ENCODE measurements around the gene LPP.

LPP gene

GRCh38 chr3:188712248-188712924, 558.4 kb downstream of the LPP start:
- no peak overlapping the region for H3K4me3 ChIP-seq (ENCODE audit: low read depth, low read length)
- no peak overlapping the region for H3K27ac ChIP-seq (ENCODE audit: low read depth, low read length)
- H3K4me1 ChIP-seq (ENCODE audit: control insufficient read depth, insufficient read depth, low read length): no peaks in the 10 kb centered on the region
- no peaks in the 10 kb centered on the region for H3K36me3 ChIP-seq (ENCODE audit: control insufficient read depth, insufficient read depth, low read length)
- no peak overlapping the region for H3K9ac ChIP-seq (ENCODE audit: low read depth, low read length)
- H3K27me3 ChIP-seq (ENCODE audit: control insufficient read depth, insufficient read depth, low read length): no peaks in the 10 kb centered on the region
- no peaks in the 10 kb centered on the region for H3K9me3 ChIP-seq (ENCODE audit: control insufficient read depth, insufficient read depth, low read length)

- Histone ChIP-seq H3K27ac (ENCODE audit: low read depth, low read length) (no peak overlapping the region), H3K4me3 (ENCODE audit: low read depth, low read length) (no peak overlapping the region), H3K27me3 (ENCODE audit: control insufficient read depth, insufficient read depth, low read length) (no peaks in the 10 kb centered on the region), H3K9me3 (ENCODE audit: control insufficient read depth, insufficient read depth, low read length) (no peaks in the 10 kb centered on the region), H3K9ac (ENCODE audit: low read depth, low read length) (no peak overlapping the region), H3K36me3 (ENCODE audit: control insufficient read depth, insufficient read depth, low read length) (no peaks in the 10 kb centered on the region), H3K4me1 (ENCODE audit: control insufficient read depth, insufficient read depth, low read length) (no peaks in the 10 kb centered on the region)
Measured at GRCh38 chr3:188712991-188713390, 559.0 kb downstream of the LPP start.

GRCh38 chr3:188719545-188719944, 565.6 kb downstream of the LPP start:
- Histone ChIP-seq H3K4me1 (ENCODE audit: control insufficient read depth, insufficient read depth, low read length) (no peaks in the 10 kb centered on the region), H3K36me3 (ENCODE audit: control insufficient read depth, insufficient read depth, low read length) (no peaks in the 10 kb centered on the region), H3K27me3 (ENCODE audit: control insufficient read depth, insufficient read depth, low read length) (no peaks in the 10 kb centered on the region), H3K9me3 (ENCODE audit: control insufficient read depth, insufficient read depth, low read length) (no peaks in the 10 kb centered on the region), H3K4me3 (ENCODE audit: low read depth, low read length) (no peak overlapping the region), H3K27ac (ENCODE audit: low read depth, low read length) (no peak overlapping the region), H3K9ac (ENCODE audit: low read depth, low read length) (no peak overlapping the region)

DNA sequence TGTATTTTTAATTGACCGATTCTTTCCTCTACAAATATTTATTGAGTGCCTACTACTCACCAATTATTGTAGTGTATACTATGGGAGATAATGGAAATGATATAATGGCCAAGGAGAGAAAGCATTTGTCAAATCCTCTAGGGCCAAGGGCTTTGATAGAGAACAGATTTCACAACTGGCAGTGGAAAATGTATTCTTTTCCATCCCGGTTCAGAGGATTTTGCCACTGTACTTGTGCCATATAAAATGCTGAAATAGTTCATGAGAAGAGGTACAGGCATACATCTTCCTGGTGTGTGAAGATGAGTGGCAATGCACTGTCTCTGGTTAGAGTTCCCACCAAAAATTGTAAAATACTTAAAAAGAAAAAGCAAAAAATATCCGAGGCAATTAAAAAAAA, 566.3 kb downstream of the LPP start:
- H3K27me3 ChIP-seq (ENCODE audit: control insufficient read depth, insufficient read depth, low read length): no peaks in the 10 kb centered on the region
- no peaks in the 10 kb centered on the region for H3K4me1 ChIP-seq (ENCODE audit: control insufficient read depth, insufficient read depth, low read length)
- H3K9ac ChIP-seq (ENCODE audit: low read depth, low read length): no peak overlapping the region
- H3K27ac ChIP-seq (ENCODE audit: low read depth, low read length): no peak overlapping the region
- H3K9me3 ChIP-seq (ENCODE audit: control insufficient read depth, insufficient read depth, low read length): no peaks in the 10 kb centered on the region
- H3K4me3 ChIP-seq (ENCODE audit: low read depth, low read length): no peak overlapping the region
- H3K36me3 ChIP-seq (ENCODE audit: control insufficient read depth, insufficient read depth, low read length): no peaks in the 10 kb centered on the region

DNA sequence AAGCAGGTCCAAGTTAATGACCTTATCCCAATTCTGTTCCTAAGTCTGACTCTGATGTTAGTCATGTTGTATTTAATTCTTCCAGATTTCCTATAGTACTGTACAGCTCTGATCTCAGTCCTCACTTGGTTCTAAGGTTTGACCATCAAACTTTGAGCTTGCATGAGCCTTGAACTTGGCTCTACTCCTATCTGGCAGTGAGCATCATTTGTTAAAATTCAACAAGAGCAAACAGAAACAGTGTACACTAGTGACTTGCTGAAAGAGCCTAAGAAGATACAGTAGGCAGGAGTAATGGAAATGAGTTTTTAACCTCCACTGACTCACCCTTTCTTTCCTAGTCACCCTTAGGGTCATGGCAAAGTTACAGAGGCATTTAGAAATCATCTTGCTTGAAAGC, 566.7 kb downstream of the LPP start:
- no peak overlapping the region for H3K27ac ChIP-seq (ENCODE audit: low read depth, low read length)
- no peaks in the 10 kb centered on the region for H3K27me3 ChIP-seq (ENCODE audit: control insufficient read depth, insufficient read depth, low read length)
- H3K9me3 ChIP-seq (ENCODE audit: control insufficient read depth, insufficient read depth, low read length): no peaks in the 10 kb centered on the region
- H3K4me3 ChIP-seq (ENCODE audit: low read depth, low read length): no peak overlapping the region
- H3K9ac ChIP-seq (ENCODE audit: low read depth, low read length): no peak overlapping the region
- H3K36me3 ChIP-seq (ENCODE audit: control insufficient read depth, insufficient read depth, low read length): no peaks in the 10 kb centered on the region
- no peaks in the 10 kb centered on the region for H3K4me1 ChIP-seq (ENCODE audit: control insufficient read depth, insufficient read depth, low read length)

DNA sequence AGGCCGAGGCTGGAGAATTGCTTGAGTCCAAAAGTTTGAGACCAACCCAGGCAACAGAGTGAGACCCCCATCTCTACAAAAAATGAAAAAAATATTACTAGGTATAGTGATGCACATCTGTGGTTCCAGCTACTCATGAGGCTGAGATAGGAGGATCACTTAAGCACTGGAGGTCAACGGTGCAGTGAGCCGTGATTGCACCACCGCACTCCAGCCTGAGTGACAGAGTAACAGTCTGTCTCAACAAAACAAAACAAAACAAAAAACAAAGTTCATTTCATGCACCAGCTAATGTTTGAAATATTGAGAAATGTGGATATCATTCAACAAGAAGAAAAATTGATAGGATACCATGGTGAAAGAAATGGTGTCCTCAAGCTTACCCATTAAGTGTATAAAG, 567.4 kb downstream of the LPP start:
- Histone ChIP-seq H3K4me1 (ENCODE audit: control insufficient read depth, insufficient read depth, low read length) (no peaks in the 10 kb centered on the region), H3K36me3 (ENCODE audit: control insufficient read depth, insufficient read depth, low read length) (no peaks in the 10 kb centered on the region), H3K4me3 (ENCODE audit: low read depth, low read length) (no peak overlapping the region), H3K27ac (ENCODE audit: low read depth, low read length) (no peak overlapping the region), H3K27me3 (ENCODE audit: control insufficient read depth, insufficient read depth, low read length) (no peaks in the 10 kb centered on the region), H3K9ac (ENCODE audit: low read depth, low read length) (no peak overlapping the region), H3K9me3 (ENCODE audit: control insufficient read depth, insufficient read depth, low read length) (no peaks in the 10 kb centered on the region)

- H3K9ac ChIP-seq (ENCODE audit: low read depth, low read length): no peak overlapping the region
- H3K9me3 ChIP-seq (ENCODE audit: control insufficient read depth, insufficient read depth, low read length): no peaks in the 10 kb centered on the region
- H3K4me1 ChIP-seq (ENCODE audit: control insufficient read depth, insufficient read depth, low read length): no peaks in the 10 kb centered on the region
- no peaks in the 10 kb centered on the region for H3K27me3 ChIP-seq (ENCODE audit: control insufficient read depth, insufficient read depth, low read length)
- H3K36me3 ChIP-seq (ENCODE audit: control insufficient read depth, insufficient read depth, low read length): no peaks in the 10 kb centered on the region
- H3K4me3 ChIP-seq (ENCODE audit: low read depth, low read length): no peak overlapping the region
- H3K27ac ChIP-seq (ENCODE audit: low read depth, low read length): no peak overlapping the region
Measured at GRCh38 chr3:188721990-188722389, 568.0 kb downstream of the LPP start.

GRCh38 chr3:188722963-188723362, 569.0 kb downstream of the LPP start:
- Histone ChIP-seq H3K9me3 (ENCODE audit: control insufficient read depth, insufficient read depth, low read length) (no peaks in the 10 kb centered on the region), H3K4me1 (ENCODE audit: control insufficient read depth, insufficient read depth, low read length) (no peaks in the 10 kb centered on the region), H3K4me3 (ENCODE audit: low read depth, low read length) (no peak overlapping the region), H3K9ac (ENCODE audit: low read depth, low read length) (no peak overlapping the region), H3K27me3 (ENCODE audit: control insufficient read depth, insufficient read depth, low read length) (no peaks in the 10 kb centered on the region), H3K27ac (ENCODE audit: low read depth, low read length) (no peak overlapping the region), H3K36me3 (ENCODE audit: control insufficient read depth, insufficient read depth, low read length) (no peaks in the 10 kb centered on the region)

DNA sequence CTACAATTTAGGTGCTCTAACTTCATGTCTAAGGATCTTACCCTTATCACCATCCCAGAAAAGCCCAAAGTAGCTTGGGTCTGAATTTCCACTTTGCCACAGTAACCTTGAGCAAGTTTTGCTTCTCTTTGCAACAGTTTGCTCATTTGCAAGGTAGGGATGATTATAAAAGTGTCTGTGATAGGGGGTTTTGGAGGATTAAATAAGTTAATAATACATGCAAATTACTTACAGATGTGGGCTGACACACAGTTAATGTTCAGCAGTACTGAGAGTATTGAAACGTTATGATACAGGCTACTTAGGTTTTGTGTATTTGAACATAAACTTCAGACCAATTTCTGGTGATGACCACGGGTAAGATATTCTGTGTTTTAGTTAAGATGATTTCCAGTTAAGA, 573.1 kb downstream of the LPP start:
- no peak overlapping the region for H3K9ac ChIP-seq (ENCODE audit: low read depth, low read length)
- H3K4me3 ChIP-seq (ENCODE audit: low read depth, low read length): no peak overlapping the region
- H3K36me3 ChIP-seq (ENCODE audit: control insufficient read depth, insufficient read depth, low read length): no peaks in the 10 kb centered on the region
- H3K27ac ChIP-seq (ENCODE audit: low read depth, low read length): no peak overlapping the region
- no peaks in the 10 kb centered on the region for H3K9me3 ChIP-seq (ENCODE audit: control insufficient read depth, insufficient read depth, low read length)
- no peaks in the 10 kb centered on the region for H3K27me3 ChIP-seq (ENCODE audit: control insufficient read depth, insufficient read depth, low read length)
- no peaks in the 10 kb centered on the region for H3K4me1 ChIP-seq (ENCODE audit: control insufficient read depth, insufficient read depth, low read length)

- no peak overlapping the region for H3K27ac ChIP-seq (ENCODE audit: low read depth, low read length)
- H3K9me3 ChIP-seq (ENCODE audit: control insufficient read depth, insufficient read depth, low read length): no peaks in the 10 kb centered on the region
- no peak overlapping the region for H3K4me3 ChIP-seq (ENCODE audit: low read depth, low read length)
- no peak overlapping the region for H3K9ac ChIP-seq (ENCODE audit: low read depth, low read length)
- H3K4me1 ChIP-seq (ENCODE audit: control insufficient read depth, insufficient read depth, low read length): no peaks in the 10 kb centered on the region
- no peaks in the 10 kb centered on the region for H3K36me3 ChIP-seq (ENCODE audit: control insufficient read depth, insufficient read depth, low read length)
- H3K27me3 ChIP-seq (ENCODE audit: control insufficient read depth, insufficient read depth, low read length): no peaks in the 10 kb centered on the region
Measured at GRCh38 chr3:188728371-188728896, 574.5 kb downstream of the LPP start.

DNA sequence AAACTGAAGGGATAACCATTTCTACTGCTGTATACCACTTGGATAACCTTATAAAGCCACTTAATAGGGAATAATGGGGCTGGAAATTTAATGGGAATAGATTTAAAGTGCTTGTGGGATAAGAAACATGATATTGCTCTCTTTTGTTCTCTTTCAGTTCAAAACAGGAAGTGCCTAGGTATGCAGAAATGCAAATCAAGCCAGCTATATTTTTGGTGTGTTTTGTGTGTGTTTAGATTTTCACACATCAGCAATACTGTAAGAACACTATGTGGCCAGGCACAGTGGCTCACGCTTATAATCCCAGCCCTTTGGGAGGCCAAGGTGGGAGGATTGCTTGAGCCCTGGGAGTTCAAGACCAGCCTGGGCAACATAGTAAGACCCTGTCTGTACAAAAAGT, 575.5 kb downstream of the LPP start:
- Histone ChIP-seq H3K27ac (ENCODE audit: low read depth, low read length) (no peak overlapping the region), H3K27me3 (ENCODE audit: control insufficient read depth, insufficient read depth, low read length) (no peaks in the 10 kb centered on the region), H3K9me3 (ENCODE audit: control insufficient read depth, insufficient read depth, low read length) (no peaks in the 10 kb centered on the region), H3K36me3 (ENCODE audit: control insufficient read depth, insufficient read depth, low read length) (no peaks in the 10 kb centered on the region), H3K4me3 (ENCODE audit: low read depth, low read length) (no peak overlapping the region), H3K9ac (ENCODE audit: low read depth, low read length) (no peak overlapping the region), H3K4me1 (ENCODE audit: control insufficient read depth, insufficient read depth, low read length) (no peaks in the 10 kb centered on the region)
